Activated gamma-delta T cell (primary cell): Measurements from ENCODE around the gene PNLIPRP1.

Source experiments
- DNase-seq: peaks from one replicate; lab custom pipeline; 2025; lab: John Stamatoyannopoulos, UW

The PNLIPRP1 gene

GRCh38 chr10:116631871-116632295 is 41.1 kb downstream of the PNLIPRP1 start:
- no peak for DNase-seq

- DNase-seq: no peak
These were observed 41.9 kb downstream of the PNLIPRP1 start for GRCh38 chr10:116632596-116633215.

- no peak for DNase-seq
These were observed 42.4 kb downstream of the PNLIPRP1 start for GRCh38 chr10:116633216-116633600.

DNA sequence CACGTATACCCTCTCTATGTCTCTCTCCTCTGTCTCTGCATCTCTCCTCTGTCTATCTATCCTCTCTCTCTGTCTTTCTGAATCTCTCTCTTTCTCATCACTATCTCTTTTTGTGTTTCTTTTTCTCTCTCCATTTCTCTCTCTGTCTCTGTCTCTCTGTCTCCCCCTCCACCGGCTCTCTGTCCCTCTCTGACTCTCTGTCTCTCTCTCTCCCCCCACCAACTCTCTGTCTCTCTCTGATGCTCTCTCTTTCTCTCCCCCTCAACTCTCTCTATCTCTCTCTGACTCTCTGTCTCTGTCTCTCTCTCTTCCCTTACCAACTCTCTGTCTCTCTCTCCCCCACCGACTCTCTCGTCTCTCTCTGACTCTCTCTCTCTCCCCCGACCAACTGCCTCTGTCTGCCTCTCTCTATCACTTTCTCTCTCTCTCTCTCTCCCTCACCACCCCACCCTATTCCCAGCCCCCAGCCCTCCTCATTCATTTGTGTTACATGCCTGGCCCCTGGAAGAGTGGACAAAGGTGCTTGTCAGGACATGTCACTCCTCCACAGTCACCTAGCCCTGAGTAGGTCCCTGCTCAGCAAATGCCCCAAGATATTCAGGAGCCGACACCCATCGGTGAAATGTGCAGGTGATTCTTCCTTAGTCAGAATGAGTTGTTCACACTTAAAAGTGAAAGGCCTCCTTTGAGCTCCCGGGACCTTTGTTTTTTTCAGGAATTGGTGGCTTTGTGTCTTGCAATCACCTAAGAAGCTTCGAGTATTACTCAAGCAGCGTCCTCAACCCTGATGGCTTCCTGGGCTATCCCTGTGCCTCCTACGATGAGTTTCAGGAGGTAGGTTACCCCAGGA is 43.6 kb downstream of the PNLIPRP1 start:
- DNase-seq: no peak

GRCh38 chr10:116636385-116636784 is 45.6 kb downstream of the PNLIPRP1 start:
- DNase-seq: no peak

- DNase-seq: no peak
These were observed 46.2 kb downstream of the PNLIPRP1 start for GRCh38 chr10:116636976-116637375.

GRCh38 chr10:116637830-116638229 is 47.1 kb downstream of the PNLIPRP1 start:
- DNase-seq: no peak

DNA sequence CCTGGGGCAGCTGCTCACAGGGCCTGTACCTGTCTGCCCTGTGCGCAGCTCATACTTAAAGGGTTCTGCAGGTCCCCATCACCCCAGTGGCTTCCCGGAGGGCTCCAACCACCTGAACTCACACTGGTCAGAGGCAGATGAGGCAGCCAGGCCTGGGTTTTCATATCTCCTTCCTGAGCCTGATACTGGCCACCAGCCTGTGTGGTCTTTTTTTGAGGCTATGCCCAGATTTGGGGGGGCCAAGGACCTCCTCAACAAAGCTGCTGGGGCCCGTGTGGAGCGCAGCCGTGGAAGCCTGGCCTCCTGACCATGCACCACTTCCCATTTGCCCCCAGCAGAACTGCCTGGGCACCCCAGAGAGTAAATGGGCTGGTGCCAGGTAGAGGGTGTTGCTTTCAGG is 55.7 kb downstream of the PNLIPRP1 start:
- no peak for DNase-seq

DNA sequence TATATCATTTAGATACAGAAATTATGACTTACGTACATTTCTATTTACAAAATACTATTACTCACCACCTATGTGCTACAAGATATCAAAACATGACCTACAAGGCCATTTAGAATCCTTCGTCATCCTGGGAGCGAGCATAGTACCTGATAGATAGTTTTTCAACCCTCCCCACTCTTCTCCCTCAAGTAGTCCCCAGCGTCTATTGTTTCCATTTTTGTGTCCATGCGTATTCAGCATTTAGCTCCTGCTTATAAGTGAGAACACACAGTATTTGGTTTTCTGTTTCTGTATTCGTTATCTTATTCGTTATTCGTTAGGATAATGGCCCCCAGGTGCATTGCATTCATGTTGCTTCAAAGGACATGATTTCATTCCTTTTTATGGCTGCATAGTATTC is 58.1 kb downstream of the PNLIPRP1 start:
- DNase-seq: no peak

- no peak for DNase-seq
These were observed 63.1 kb downstream of the PNLIPRP1 start for GRCh38 chr10:116653885-116654284.

DNA sequence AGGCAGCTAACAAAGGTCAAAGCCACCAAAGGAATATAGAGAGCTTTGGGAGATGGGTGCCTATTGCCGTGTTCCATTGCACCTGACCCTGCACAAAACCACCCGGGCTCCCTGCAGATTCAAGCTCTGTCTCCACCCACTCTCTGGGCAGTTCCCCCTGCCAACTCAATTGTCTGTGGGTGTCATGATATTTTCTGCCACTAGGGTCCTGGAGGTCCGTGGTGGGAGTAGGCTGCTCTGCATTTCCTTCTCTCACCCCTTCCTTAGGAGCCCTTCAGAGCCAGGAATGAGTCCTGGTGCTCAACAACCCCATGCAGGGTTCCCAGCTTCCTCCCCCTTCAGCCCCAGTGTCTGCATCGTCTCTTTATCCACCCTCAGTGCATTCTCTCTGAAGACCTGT is 64.1 kb downstream of the PNLIPRP1 start:
- DNase-seq: no peak

DNA sequence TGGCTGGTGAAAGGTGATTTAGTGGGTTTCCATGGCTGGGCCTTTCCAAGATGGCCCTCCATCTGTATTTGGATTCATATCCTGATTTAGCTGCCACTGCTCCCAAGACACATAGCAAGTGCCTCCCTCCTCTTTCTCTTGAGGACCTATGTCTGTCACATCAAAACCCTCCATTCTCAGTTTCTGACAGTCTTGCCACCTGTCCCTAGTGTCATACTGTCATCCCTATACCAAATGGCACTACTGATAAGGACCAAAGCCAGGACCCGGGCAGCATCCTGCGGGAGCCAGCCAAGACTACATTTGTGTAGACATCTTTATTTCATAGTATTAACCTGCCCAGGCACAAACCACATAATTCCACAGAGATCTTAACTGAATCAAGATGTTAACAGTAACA is 64.8 kb downstream of the PNLIPRP1 start:
- no peak for DNase-seq

DNA sequence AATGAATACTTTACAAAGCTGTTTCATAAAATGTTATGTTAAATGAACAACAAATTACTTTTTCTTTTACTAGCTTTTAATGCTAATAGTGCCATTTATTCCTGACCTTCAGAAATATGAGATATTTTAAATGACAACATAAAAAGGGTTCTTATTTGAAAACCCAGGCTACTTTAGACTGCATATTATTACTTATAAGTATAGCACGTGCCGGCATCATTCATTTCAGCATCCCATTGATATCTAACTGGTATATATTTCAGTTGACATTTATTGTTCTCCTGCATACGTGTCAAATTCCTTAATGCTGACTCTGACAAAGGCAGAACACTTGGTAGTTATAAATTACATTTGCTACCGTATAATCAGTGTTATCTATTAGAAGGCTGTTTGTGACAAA is 65.3 kb downstream of the PNLIPRP1 start:
- DNase-seq: no peak

DNA sequence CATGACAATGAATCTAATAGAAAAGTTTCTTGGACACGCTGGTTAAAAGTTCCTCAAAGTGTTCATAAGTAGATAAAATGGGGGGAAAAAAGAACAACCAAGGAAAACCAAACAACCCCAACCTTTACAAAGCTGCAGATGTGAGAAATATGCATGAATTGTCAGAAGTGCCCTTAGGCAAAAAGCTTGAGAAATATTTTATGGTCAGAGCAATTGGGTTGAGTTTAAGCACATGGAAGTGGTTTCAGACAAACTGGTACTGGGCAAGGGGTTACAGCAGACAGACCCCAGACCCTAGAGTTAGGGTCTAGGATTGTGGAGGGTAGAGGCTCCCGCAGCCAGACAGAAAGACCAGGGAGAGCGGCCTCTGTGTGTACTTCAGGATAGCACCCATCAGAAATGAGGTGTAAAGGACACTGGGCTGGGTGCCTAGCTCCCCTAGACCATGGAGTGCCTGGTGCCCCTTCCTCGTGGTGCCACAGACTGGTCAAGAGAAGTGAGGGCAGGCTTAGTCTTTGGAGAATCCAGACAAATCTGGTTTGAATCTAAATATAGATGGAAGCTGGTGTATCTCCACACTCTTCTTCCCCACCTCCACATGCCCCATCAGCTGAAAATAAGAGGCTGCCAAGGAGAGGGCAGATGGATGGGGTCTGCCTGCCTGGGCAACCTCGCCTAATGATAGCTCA is 67.2 kb downstream of the PNLIPRP1 start:
- DNase-seq: no peak
